ENCODE data around the gene SECISBP2. TPM values are rescaled to one million over a fixed set of nuclear protein-coding genes. Genes with fewer than 3 reads are reported as not detected.

SECISBP2 gene
- total and polyA plus RNA-seq, 4 donors = 14.2 to 37.7 (median 24.3) TPM

DNA sequence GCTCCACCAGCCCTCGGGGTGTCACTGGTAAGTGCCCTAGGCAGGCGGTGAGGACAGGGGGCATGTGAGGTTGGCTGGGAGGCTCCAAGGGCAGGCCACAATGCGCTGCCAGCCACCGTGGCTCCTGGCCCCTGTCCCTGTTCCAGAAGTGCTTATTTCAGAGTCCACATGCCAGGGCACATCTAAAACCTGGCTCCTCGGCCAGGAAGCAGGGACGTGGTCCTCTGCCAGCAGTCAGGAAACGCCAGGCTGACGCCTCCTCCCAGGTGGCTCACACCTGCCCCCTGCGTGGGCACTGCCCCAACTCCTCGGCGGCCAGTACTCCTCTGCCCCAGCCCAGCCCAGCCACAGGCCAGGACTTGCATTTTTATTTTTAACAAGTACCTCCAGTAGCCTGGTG, 68.5 kb downstream of the SECISBP2 start (continued):
- peak; percentile 23 for TF ChIP-seq REST (IDR thresholded peaks at IDR 0.05)
- peak; percentile 24 to 53 for TF ChIP-seq JUND (IDR thresholded peaks at IDR 0.05)
- TF ChIP-seq HNF4G (IDR thresholded peaks at IDR 0.05) = peak; percentile 66

- no peak for DNase-seq (ENCODE audit: low spot score)
- Histone ChIP-seq H3K4me1 (ENCODE audit: control insufficient read depth in 4 of 4, insufficient read depth in 4 of 4, low read length in 3 of 4) (peaks cover 19 to 51% (median 42%) of the 10 kb centered on the region in 4 donors), H3K27me3 (ENCODE audit: control insufficient read depth in 4 of 4, insufficient read depth in 4 of 4, low read length in 3 of 4) (no peaks in the 10 kb centered on the region), H3K36me3 (ENCODE audit: control insufficient read depth in 4 of 4, insufficient read depth in 3 of 4, low read depth in 1 of 4, low read length in 3 of 4) (no peaks in the 10 kb centered on the region), H3K4me3 (ENCODE audit: low read depth in 1 of 3, low read length in 3 of 3) (no peak overlapping the region), H3K9ac (ENCODE audit: low read depth in 1 of 2, low read length in 2 of 2) (no peak overlapping the region), H3K9me3 (ENCODE audit: control insufficient read depth in 4 of 4, low read length in 3 of 4) (no peaks in the 10 kb centered on the region), H3K27ac (ENCODE audit: low read depth in 1 of 2, low read length in 2 of 2) (peak overlapping the region; percentile 91 to 94)
- WGBS = 90% methylated on average over 20 of the region's 20 CpGs
- TF ChIP-seq NR2F2 (IDR thresholded peaks at IDR 0.05) (no peak), FOXA1 (IDR thresholded peaks at IDR 0.05) (no peak), HNF4G (IDR thresholded peaks at IDR 0.05) (no peak), EGR1 (IDR thresholded peaks at IDR 0.05; ENCODE audit: low read depth in 2 of 2) (no peak), RAD21 (IDR thresholded peaks at IDR 0.05) (no peak), TAF1 (conservative IDR thresholded peaks at IDR 0.05) (no peak), JUND (IDR thresholded peaks at IDR 0.05) (no peak), MAX (IDR thresholded peaks at IDR 0.05) (no peak), FOXA2 (IDR thresholded peaks at IDR 0.05) (no peak), ZBTB33 (IDR thresholded peaks at IDR 0.05) (no peak), GABPA (IDR thresholded peaks at IDR 0.05 in 1 of 2, conservative IDR thresholded peaks at IDR 0.05 in 1 of 2) (no peak), RXRA (IDR thresholded peaks at IDR 0.05) (no peak), YY1 (IDR thresholded peaks at IDR 0.05) (no peak), HNF4A (conservative IDR thresholded peaks at IDR 0.05) (no peak), SP1 (IDR thresholded peaks at IDR 0.05) (no peak)
- TF ChIP-seq, protein P1, sequence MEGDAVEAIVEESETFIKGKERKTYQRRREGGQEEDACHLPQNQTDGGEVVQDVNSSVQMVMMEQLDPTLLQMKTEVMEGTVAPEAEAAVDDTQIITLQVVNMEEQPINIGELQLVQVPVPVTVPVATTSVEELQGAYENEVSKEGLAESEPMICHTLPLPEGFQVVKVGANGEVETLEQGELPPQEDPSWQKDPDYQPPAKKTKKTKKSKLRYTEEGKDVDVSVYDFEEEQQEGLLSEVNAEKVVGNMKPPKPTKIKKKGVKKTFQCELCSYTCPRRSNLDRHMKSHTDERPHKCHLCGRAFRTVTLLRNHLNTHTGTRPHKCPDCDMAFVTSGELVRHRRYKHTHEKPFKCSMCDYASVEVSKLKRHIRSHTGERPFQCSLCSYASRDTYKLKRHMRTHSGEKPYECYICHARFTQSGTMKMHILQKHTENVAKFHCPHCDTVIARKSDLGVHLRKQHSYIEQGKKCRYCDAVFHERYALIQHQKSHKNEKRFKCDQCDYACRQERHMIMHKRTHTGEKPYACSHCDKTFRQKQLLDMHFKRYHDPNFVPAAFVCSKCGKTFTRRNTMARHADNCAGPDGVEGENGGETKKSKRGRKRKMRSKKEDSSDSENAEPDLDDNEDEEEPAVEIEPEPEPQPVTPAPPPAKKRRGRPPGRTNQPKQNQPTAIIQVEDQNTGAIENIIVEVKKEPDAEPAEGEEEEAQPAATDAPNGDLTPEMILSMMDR (IDR thresholded peaks at IDR 0.05; ENCODE audit: low read depth, low read length, missing input control) = no peak
- TF ChIP-seq, protein P2, sequence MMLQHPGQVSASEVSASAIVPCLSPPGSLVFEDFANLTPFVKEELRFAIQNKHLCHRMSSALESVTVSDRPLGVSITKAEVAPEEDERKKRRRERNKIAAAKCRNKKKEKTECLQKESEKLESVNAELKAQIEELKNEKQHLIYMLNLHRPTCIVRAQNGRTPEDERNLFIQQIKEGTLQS (IDR thresholded peaks at IDR 0.05) = no peak
Measured at GRCh38 chr9:89387197-89387849, 69.0 kb downstream of the SECISBP2 start.

All from liver (tissue), 9 donors.